Duodenal mucosa (tissue), 2 donors: ENCODE measurements around the gene ANKRD1.

Experiments
- H3K27ac ChIP-seq: one replicate; pipeline ENCODE4 v1.7.0; 2013; ENCODE audit warnings: low read depth, low read length
- H3K27me3 ChIP-seq, 2 donors: one replicate each; pipeline ENCODE4 v1.7.0; 2013; ENCODE audit warnings: low read length in 2 of 2, control low read depth in 1 of 2; ENCODE audit not compliant: insufficient read depth in 2 of 2, control insufficient read depth in 1 of 2
- H3K36me3 ChIP-seq, 2 donors: one replicate each; pipeline ENCODE4 v1.7.0; 2013; ENCODE audit warnings: low read length in 2 of 2, control low read depth in 1 of 2; ENCODE audit not compliant: insufficient read depth in 2 of 2, control insufficient read depth in 1 of 2
- H3K4me1 ChIP-seq, 2 donors: one replicate each; pipeline ENCODE4 v1.7.0; 2013; ENCODE audit warnings: low read length in 2 of 2, control low read depth in 1 of 2; ENCODE audit not compliant: insufficient read depth in 2 of 2, control insufficient read depth in 1 of 2
- H3K4me3 ChIP-seq, 2 donors: one replicate each; pipeline ENCODE4 v1.7.0; 2013; ENCODE audit warnings: low read length in 2 of 2, low read depth in 1 of 2
- H3K9ac ChIP-seq, 2 donors: one replicate each; pipeline ENCODE4 v1.7.0; 2013; ENCODE audit warnings: low read length in 2 of 2, low read depth in 1 of 2
- H3K9me3 ChIP-seq, 2 donors: one replicate each; pipeline ENCODE4 v1.7.0; 2013; ENCODE audit warnings: low read length in 2 of 2, control low read depth in 1 of 2; ENCODE audit not compliant: control insufficient read depth in 1 of 2

The ANKRD1 gene

GRCh38 chr10:90921906-90922305, 1.0 kb upstream of the ANKRD1 start:
- no peak overlapping the region for H3K4me3 ChIP-seq
- H3K36me3 ChIP-seq, result no peaks in the 10 kb centered on the region
- H3K9me3 ChIP-seq, result no peaks in the 10 kb centered on the region
- H3K9ac ChIP-seq, result no peak overlapping the region
- no peak overlapping the region for H3K27ac ChIP-seq
- H3K4me1 ChIP-seq, result no peaks in the 10 kb centered on the region
- peaks cover 3% of the 10 kb centered on the region in 2 donors for H3K27me3 ChIP-seq

- no peaks in the 10 kb centered on the region for H3K36me3 ChIP-seq
- H3K9me3 ChIP-seq, result no peaks in the 10 kb centered on the region
- no peak overlapping the region for H3K9ac ChIP-seq
- H3K27me3 ChIP-seq, result peaks cover 3% of the 10 kb centered on the region in 2 donors
- H3K4me1 ChIP-seq, result no peaks in the 10 kb centered on the region
- no peak overlapping the region for H3K27ac ChIP-seq
- no peak overlapping the region for H3K4me3 ChIP-seq
These were observed 958 bp downstream of the ANKRD1 start for GRCh38 chr10:90919683-90920574.

GRCh38 chr10:90917968-90918318, 2.9 kb downstream of the ANKRD1 start:
- no peak overlapping the region for H3K9ac ChIP-seq
- no peak overlapping the region for H3K27ac ChIP-seq
- no peaks in the 10 kb centered on the region for H3K9me3 ChIP-seq
- no peaks in the 10 kb centered on the region for H3K27me3 ChIP-seq
- no peaks in the 10 kb centered on the region for H3K4me1 ChIP-seq
- H3K4me3 ChIP-seq, result no peak overlapping the region
- no peaks in the 10 kb centered on the region for H3K36me3 ChIP-seq

- Histone ChIP-seq H3K4me1 (no peaks in the 10 kb centered on the region), H3K27ac (no peak overlapping the region), H3K4me3 (no peak overlapping the region), H3K9ac (no peak overlapping the region), H3K36me3 (no peaks in the 10 kb centered on the region), H3K27me3 (no peaks in the 10 kb centered on the region), H3K9me3 (no peaks in the 10 kb centered on the region)
These were observed 3.5 kb downstream of the ANKRD1 start for GRCh38 chr10:90917238-90917967.

GRCh38 chr10:90916392-90917237, 4.3 kb downstream of the ANKRD1 start:
- Histone ChIP-seq H3K4me1 (no peaks in the 10 kb centered on the region), H3K9me3 (no peaks in the 10 kb centered on the region), H3K4me3 (no peak overlapping the region), H3K36me3 (no peaks in the 10 kb centered on the region), H3K27ac (no peak overlapping the region), H3K27me3 (no peaks in the 10 kb centered on the region), H3K9ac (no peak overlapping the region)

- Histone ChIP-seq H3K4me3 (no peak overlapping the region), H3K27ac (no peak overlapping the region), H3K4me1 (no peaks in the 10 kb centered on the region), H3K9me3 (no peaks in the 10 kb centered on the region), H3K36me3 (no peaks in the 10 kb centered on the region), H3K27me3 (no peaks in the 10 kb centered on the region), H3K9ac (no peak overlapping the region)
These were observed 5.2 kb downstream of the ANKRD1 start for GRCh38 chr10:90915766-90916075.

- H3K36me3 ChIP-seq, result no peaks in the 10 kb centered on the region
- H3K9me3 ChIP-seq, result no peaks in the 10 kb centered on the region
- H3K9ac ChIP-seq, result no peak overlapping the region
- H3K27ac ChIP-seq, result no peak overlapping the region
- H3K27me3 ChIP-seq, result no peaks in the 10 kb centered on the region
- H3K4me3 ChIP-seq, result no peak overlapping the region
- H3K4me1 ChIP-seq, result no peaks in the 10 kb centered on the region
These were observed 5.7 kb downstream of the ANKRD1 start for GRCh38 chr10:90914992-90915765.

GRCh38 chr10:90913774-90914420, 7.0 kb downstream of the ANKRD1 start:
- no peak overlapping the region for H3K4me3 ChIP-seq
- H3K36me3 ChIP-seq, result no peaks in the 10 kb centered on the region
- H3K27me3 ChIP-seq, result no peaks in the 10 kb centered on the region
- no peak overlapping the region for H3K27ac ChIP-seq
- H3K9ac ChIP-seq, result no peak overlapping the region
- no peaks in the 10 kb centered on the region for H3K9me3 ChIP-seq
- no peaks in the 10 kb centered on the region for H3K4me1 ChIP-seq

- no peaks in the 10 kb centered on the region for H3K9me3 ChIP-seq
- H3K27me3 ChIP-seq, result no peaks in the 10 kb centered on the region
- H3K27ac ChIP-seq, result no peak overlapping the region
- no peaks in the 10 kb centered on the region for H3K36me3 ChIP-seq
- H3K9ac ChIP-seq, result no peak overlapping the region
- no peaks in the 10 kb centered on the region for H3K4me1 ChIP-seq
- H3K4me3 ChIP-seq, result no peak overlapping the region
These were observed 7.9 kb downstream of the ANKRD1 start for GRCh38 chr10:90912854-90913479.
